ENCODE measurements around the gene LDAF1.
A peak's percentile ranks its signal among the peaks of the same experiment; 100 is the strongest.
"Not testable (repeated sequence)": the region's sequence is repeated elsewhere in the genome, so short reads cannot be mapped to it uniquely, and the experiment has no call there.

LDAF1 gene

GRCh38 chr16:21158208-21159110, at the start of gene LDAF1:
Gene LDAF1 (plus strand): TSS chr16:21158674. CDS start chr16:21161183, 2,509 bp downstream.
- peak; percentile 74 for DNase-seq

GRCh38 chr16:21115551-21115950, 42.9 kb upstream of the LDAF1 start:
- DNase-seq = not testable (repeated sequence)

GRCh38 chr16:21116148-21116693, 42.3 kb upstream of the LDAF1 start:
- DNase-seq = no peak

- DNase-seq = no peak
These were observed 40.9 kb upstream of the LDAF1 start for GRCh38 chr16:21117567-21117966.

GRCh38 chr16:21120976-21121520, 37.4 kb upstream of the LDAF1 start:
- no peak for DNase-seq

- no peak for DNase-seq
These were observed 33.3 kb upstream of the LDAF1 start for GRCh38 chr16:21125191-21125590.

GRCh38 chr16:21126518-21126917, 32.0 kb upstream of the LDAF1 start:
- no peak for DNase-seq

- no peak for DNase-seq
These were observed 29.5 kb upstream of the LDAF1 start for GRCh38 chr16:21128991-21129390.

- no peak for DNase-seq
These were observed 27.7 kb upstream of the LDAF1 start for GRCh38 chr16:21130811-21131210.

GRCh38 chr16:21134053-21134452, 24.4 kb upstream of the LDAF1 start:
- DNase-seq = no peak

- DNase-seq = no peak
These were observed 12.7 kb upstream of the LDAF1 start for GRCh38 chr16:21145738-21146137.

GRCh38 chr16:21150375-21151001, 8.0 kb upstream of the LDAF1 start, which contains the start of gene DNAH3:
Gene DNAH3 (minus strand): TSS chr16:21150846. CDS start chr16:21150319, 527 bp downstream.
- DNase-seq = no peak

GRCh38 chr16:21152160-21153030, 6.1 kb upstream of the LDAF1 start:
- DNase-seq = not testable (repeated sequence)

- not testable (repeated sequence) for DNase-seq
These were observed 5.2 kb upstream of the LDAF1 start for GRCh38 chr16:21153124-21153729.

GRCh38 chr16:21156011-21156410, 2.5 kb upstream of the LDAF1 start:
- not testable (repeated sequence) for DNase-seq

- peak; percentile 72 for DNase-seq
These were observed 1.6 kb upstream of the LDAF1 start for GRCh38 chr16:21156767-21157467.

- DNase-seq = no peak
These were observed 842 bp upstream of the LDAF1 start for GRCh38 chr16:21157632-21158031.

GRCh38 chr16:21159281-21159951, 942 bp downstream of the LDAF1 start:
- no peak for DNase-seq

GRCh38 chr16:21160276-21160675, 1.8 kb downstream of the LDAF1 start:
- DNase-seq = no peak

GRCh38 chr16:21161211-21161610, 2.7 kb downstream of the LDAF1 start:
- DNase-seq = no peak
